PC-9 (cell line): ENCODE data around the gene NUDT3. TPM values are rescaled to one million over a fixed set of nuclear protein-coding genes. Genes with fewer than 3 reads are reported as not detected.

ENCODE experiments used
- BruUV-seq: library from RNA; stranded (reverse); fragments of 400-500 nt; replicated peaks from 2 replicates; lab custom pipeline; 2021; lab: Mats Ljungman, UMichigan
- CTCF ChIA-PET: fragments of 300-600 bp; sonication (Branson Sonifier 250); formaldehyde crosslinking; loops from one replicate; lab custom pipeline; 2022; ENCODE audit warnings: antibody characterized with exemption; lab: Charles Lee
- POLR2A ChIA-PET: fragments of 300-600 bp; sonication (Branson Sonifier 250); formaldehyde crosslinking; loops from one replicate; lab custom pipeline; 2022; ENCODE audit warnings: antibody characterized with exemption; ENCODE audit not compliant: unreplicated experiment; lab: Charles Lee
- DNase-seq, 2 experiments: peaks; one replicate each; pipeline versions ENCODE4 v3.0.0 to v3.0.0-alpha.2; 2015 to 2022; ENCODE audit warnings: mixed read lengths in 1 of 2
- H2AFZ ChIP-seq: fragments of 200-600 bp; sonication (generic); 2 replicates; pipeline ENCODE4 v1.8.1; 2017; ENCODE audit warnings: antibody characterized with exemption
- H3F3A ChIP-seq: fragments of 200-600 bp; sonication (generic); 2 replicates; pipeline ENCODE4 v1.8.1; 2017; ENCODE audit warnings: antibody characterized with exemption, mild to moderate bottlenecking, low read depth; ENCODE audit not compliant: insufficient read depth
- H3K27ac ChIP-seq: fragments of 200-600 bp; sonication (generic); 2 replicates; pipeline ENCODE4 v1.6.1; 2016; ENCODE audit warnings: mixed run types
- H3K27me3 ChIP-seq: fragments of 200-600 bp; sonication (generic); 2 replicates; pipeline ENCODE4 v1.6.1; 2016; ENCODE audit warnings: low read depth, mixed run types; ENCODE audit not compliant: insufficient read depth
- H3K36me3 ChIP-seq: fragments of 200-600 bp; sonication (generic); 2 replicates; pipeline ENCODE4 v1.6.1; 2016; ENCODE audit warnings: low read depth, mixed run types
- H3K4me1 ChIP-seq: fragments of 200-600 bp; sonication (generic); replicated peaks from 2 replicates; pipeline ENCODE4 v1.6.1; 2016; ENCODE audit warnings: mixed run types; ENCODE audit not compliant: insufficient read depth
- H3K4me2 ChIP-seq: fragments of 200-600 bp; sonication (generic); 2 replicates; pipeline ENCODE4 v1.6.1; 2017; ENCODE audit warnings: mixed run types
- H3K4me3 ChIP-seq: fragments of 200-600 bp; sonication (generic); 2 replicates; pipeline ENCODE4 v1.6.1; 2016; ENCODE audit warnings: mixed run types
- H3K79me2 ChIP-seq: fragments of 200-600 bp; sonication (generic); 2 replicates; pipeline ENCODE4 v1.6.1; 2017; ENCODE audit warnings: low read depth, mixed run types
- H3K9me2 ChIP-seq: fragments of 200-600 bp; sonication (generic); 2 replicates; pipeline ENCODE4 v1.8.1; 2017; ENCODE audit warnings: mild to moderate bottlenecking; ENCODE audit not compliant: insufficient read depth
- H3K9me3 ChIP-seq: fragments of 200-600 bp; sonication (generic); 2 replicates; pipeline ENCODE4 v1.8.1; 2016; ENCODE audit warnings: low read depth; ENCODE audit not compliant: insufficient read depth
- H4K20me1 ChIP-seq: fragments of 200-600 bp; sonication (generic); 2 replicates; pipeline ENCODE4 v1.8.1; 2017; ENCODE audit not compliant: insufficient read depth
- CTCF ChIP-seq: fragments of 200-600 bp; sonication (generic); conservative IDR thresholded peaks from 2 replicates; pipeline ENCODE4 v1.6.1; 2017; ENCODE audit warnings: mixed run types, antibody characterized with exemption, mild to moderate bottlenecking, moderate library complexity
- EZH2 ChIP-seq: fragments of 200-600 bp; sonication (generic); IDR thresholded peaks from 2 replicates; pipeline ENCODE4 v1.8.0; 2017; ENCODE audit warnings: antibody characterized with exemption, low read depth
- intact Hi-C: fragments of 100-400 bp; cut with micrococcal nuclease; formaldehyde crosslinking; loops from one replicate; pipeline ENCODE4 v1.10.0; 2022; ENCODE audit not compliant: unreplicated experiment
- total RNA-seq: library from RNA; stranded (reverse); gene quantifications from 2 replicates; pipeline ENCODE4 v1.2.3, GENCODE V29; 2021

NUDT3 gene
- total RNA-seq, 1 experiment from 2014 or later, result 19.1 TPM

GRCh38 chr6:34438705-34439104 lies 46.2 kb upstream of the NUDT3 start:
- Histone ChIP-seq H3K4me3 (no peak overlapping the region), H3K27me3 (no peaks in the 10 kb centered on the region), H3K4me2 (no peak overlapping the region), H3K4me1 (peaks cover 9% of the 10 kb centered on the region; the same call in 1 of the 2 replicates), H2AFZ (no peak overlapping the region), H3F3A (no peaks in the 10 kb centered on the region; the same call in 1 of the 2 replicates), H3K27ac (no peak overlapping the region), H3K36me3 (no peaks in the 10 kb centered on the region), H3K79me2 (no peaks in the 10 kb centered on the region), H3K9me3 (no peaks in the 10 kb centered on the region), H4K20me1 (no peaks in the 10 kb centered on the region), H3K9me2 (no peaks in the 10 kb centered on the region)
- ChIA-PET CTCF (no interaction called here), POLR2A (interaction anchor here (0.6 kb wide), 2 partner anchors 12 to 160 kb away, joined by 3 to 5 read pairs; no protein-coding TSS in a partner anchor)
- BruUV-seq, result no TSS peak
- intact Hi-C loops, result no loop called here
- DNase-seq, result no peak
- TF ChIP-seq CTCF, result no peak
- TF ChIP-seq EZH2, result no peak

- Histone ChIP-seq H3K27ac (no peak overlapping the region), H4K20me1 (no peaks in the 10 kb centered on the region), H3K4me2 (peak overlapping the region; percentile 21; the same call in 1 of the 2 replicates), H3K79me2 (no peaks in the 10 kb centered on the region), H3K9me2 (no peaks in the 10 kb centered on the region), H3F3A (no peaks in the 10 kb centered on the region; the same call in 1 of the 2 replicates), H3K9me3 (no peaks in the 10 kb centered on the region), H3K4me3 (no peak overlapping the region), H3K36me3 (no peaks in the 10 kb centered on the region), H3K4me1 (peaks cover 9% of the 10 kb centered on the region; the same call in 1 of the 2 replicates), H2AFZ (0 out of 2 replicates have a peak overlapping the region, but pooled peaks have one; percentile 22), H3K27me3 (no peaks in the 10 kb centered on the region)
- POLR2A ChIA-PET, result no interaction called here
- no peak for TF ChIP-seq CTCF
- no peak for TF ChIP-seq EZH2
- CTCF ChIA-PET, result no interaction called here
- intact Hi-C loops, result no loop called here
- peak in 1 of 2 experiments; percentile 59 for DNase-seq
- BruUV-seq, result no TSS peak
These were observed 45.1 kb upstream of the NUDT3 start for GRCh38 chr6:34437644-34437970.

GRCh38 chr6:34436803-34437643 lies 44.6 kb upstream of the NUDT3 start:
- no peak for TF ChIP-seq EZH2
- TF ChIP-seq CTCF, result no peak
- Histone ChIP-seq H3F3A (no peaks in the 10 kb centered on the region; the same call in 1 of the 2 replicates), H3K79me2 (no peaks in the 10 kb centered on the region), H3K9me2 (no peaks in the 10 kb centered on the region), H3K4me1 (peaks cover 9% of the 10 kb centered on the region; the same call in 1 of the 2 replicates), H2AFZ (no peak overlapping the region), H4K20me1 (no peaks in the 10 kb centered on the region), H3K27ac (no peak overlapping the region), H3K36me3 (no peaks in the 10 kb centered on the region), H3K9me3 (no peaks in the 10 kb centered on the region), H3K27me3 (no peaks in the 10 kb centered on the region), H3K4me2 (peak overlapping the region; percentile 21; the same call in 1 of the 2 replicates), H3K4me3 (no peak overlapping the region)
- CTCF ChIA-PET, result interaction anchor here (0.5 kb wide), 1 partner anchor 273 kb away, joined by 10 read pairs; no protein-coding TSS in a partner anchor
- no peak for DNase-seq
- intact Hi-C loops, result no loop called here
- BruUV-seq, result no TSS peak
- POLR2A ChIA-PET, result no interaction called here
